ENCODE results near the gene IL22RA1. TPM values are rescaled to one million over a fixed set of nuclear protein-coding genes. Genes with fewer than 3 reads are reported as not detected.
A peak's percentile ranks its signal among the peaks of the same experiment; 100 is the strongest.

Gene IL22RA1
- total and polyA plus RNA-seq, 7 experiments from 2014 or later = not detected

DNA sequence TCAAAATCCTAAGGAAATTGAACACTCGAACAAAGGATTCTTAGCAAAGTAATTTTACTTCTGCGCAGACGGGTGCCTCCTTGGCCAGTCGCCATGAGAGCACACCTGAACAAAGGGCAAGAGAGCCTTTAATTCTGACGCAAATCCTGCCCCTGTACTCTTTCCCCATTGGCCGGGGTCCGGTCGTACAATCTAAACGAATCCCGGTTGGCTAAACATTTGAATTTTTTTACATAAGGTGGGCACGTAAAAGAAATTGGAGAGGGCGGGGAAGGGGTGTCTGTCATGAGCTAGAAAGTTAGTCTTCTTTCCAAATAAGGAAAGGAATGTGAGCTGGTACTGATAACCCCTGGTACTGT, 8.2 kb upstream of the IL22RA1 start:
- no peaks in the 10 kb centered on the region for H3K27me3 ChIP-seq (ENCODE audit: control insufficient read depth in 2 of 2, insufficient read depth in 2 of 2, low read length in 2 of 2)
- Mint-ChIP-seq H3K27me3 (peaks cover 27 to 51% (median 39%) of the 10 kb centered on the region in 5 donors), H3K27ac (peak overlapping the region in 1 of 9 donors; percentile 9), H3K4me3 (peak overlapping the region; percentile 32 to 82 (median 71)), H3K4me1 (peaks cover 9 to 18% (median 14%) of the 10 kb centered on the region in 7 donors), H3K9me3 (no peaks in the 10 kb centered on the region), H3K36me3 (no peaks in the 10 kb centered on the region)
- DNase-seq (peak in 2 of 9 donors; percentile 4 to 10), ATAC-seq (no peak)
- H3K9me3 ChIP-seq (ENCODE audit: control insufficient read depth in 2 of 3, low read length in 3 of 3) = no peaks in the 10 kb centered on the region
- no peaks in the 10 kb centered on the region for H3K36me3 ChIP-seq (ENCODE audit: control insufficient read depth in 2 of 3, insufficient read depth in 3 of 3, low read length in 3 of 3)
- no peak overlapping the region for H3K27ac ChIP-seq (ENCODE audit: low read depth, low read length)
- ChIA-PET POLR2A (no interaction called here), CTCF (interaction anchor here (0.6 to 2.7 kb wide), 5 partner anchors 43 to 422 kb away, joined by 3 to 30 read pairs (median 5); no protein-coding TSS in a partner anchor)
- peaks cover 4 to 10% of the 10 kb centered on the region in 2 donors for H3K4me1 ChIP-seq (ENCODE audit: control insufficient read depth in 2 of 2, insufficient read depth in 2 of 2, low read length in 2 of 2)
- intact Hi-C loops (cut with micrococcal nuclease) = loop anchor here (2.0 to 5.0 kb wide), 3 partner anchors 36 to 680 kb away; partner anchors contain the start of genes IFNLR1 (in 2 of the 2) and SRSF10 (in 1 of the 2)
- H3K4me3 ChIP-seq (ENCODE audit: low read length) = no peak overlapping the region

- H3K36me3 Mint-ChIP-seq = no peaks in the 10 kb centered on the region
- H3K27ac ChIP-seq (ENCODE audit: low read depth, low read length) = no peak overlapping the region
- peaks cover 4 to 10% of the 10 kb centered on the region in 2 donors for H3K4me1 ChIP-seq (ENCODE audit: control insufficient read depth in 2 of 2, insufficient read depth in 2 of 2, low read length in 2 of 2)
- no peaks in the 10 kb centered on the region for H3K36me3 ChIP-seq (ENCODE audit: control insufficient read depth in 2 of 3, insufficient read depth in 3 of 3, low read length in 3 of 3)
- no peaks in the 10 kb centered on the region for H3K27me3 ChIP-seq (ENCODE audit: control insufficient read depth in 2 of 2, insufficient read depth in 2 of 2, low read length in 2 of 2)
- peak overlapping the region; percentile 32 to 82 (median 71) for H3K4me3 Mint-ChIP-seq
- DNase-seq (peak; percentile 56 to 89 (median 77)), ATAC-seq (peak; percentile 96)
- peak overlapping the region; percentile 34 for H3K4me3 ChIP-seq (ENCODE audit: low read length)
- peak overlapping the region in 2 of 9 donors; percentile 54 to 61 for H3K27ac Mint-ChIP-seq
- H3K27me3 Mint-ChIP-seq = peaks cover 27 to 51% (median 39%) of the 10 kb centered on the region in 5 donors
- intact Hi-C loops (cut with micrococcal nuclease) = loop anchor here (1.0 to 5.0 kb wide), 5 partner anchors 37 to 680 kb away; partner anchors contain the start of genes IFNLR1 (in 2 of the 2) and SRSF10 (in 1 of the 2)
- POLR2A ChIA-PET = interaction anchor here (0.6 kb wide), 1 partner anchor 169 kb away, joined by 4 read pairs; no protein-coding TSS in a partner anchor
- CTCF ChIA-PET = interaction anchor here (0.6 to 2.7 kb wide), 13 partner anchors 9 to 686 kb away, joined by 3 to 30 read pairs (median 4); no protein-coding TSS in a partner anchor
- no peaks in the 10 kb centered on the region for H3K9me3 Mint-ChIP-seq
- H3K9me3 ChIP-seq (ENCODE audit: control insufficient read depth in 2 of 3, low read length in 3 of 3) = no peaks in the 10 kb centered on the region
- H3K4me1 Mint-ChIP-seq = peaks cover 9 to 18% (median 14%) of the 10 kb centered on the region in 7 donors
These were observed 7.6 kb upstream of the IL22RA1 start for GRCh38 chr1:24150234-24151174.

DNA sequence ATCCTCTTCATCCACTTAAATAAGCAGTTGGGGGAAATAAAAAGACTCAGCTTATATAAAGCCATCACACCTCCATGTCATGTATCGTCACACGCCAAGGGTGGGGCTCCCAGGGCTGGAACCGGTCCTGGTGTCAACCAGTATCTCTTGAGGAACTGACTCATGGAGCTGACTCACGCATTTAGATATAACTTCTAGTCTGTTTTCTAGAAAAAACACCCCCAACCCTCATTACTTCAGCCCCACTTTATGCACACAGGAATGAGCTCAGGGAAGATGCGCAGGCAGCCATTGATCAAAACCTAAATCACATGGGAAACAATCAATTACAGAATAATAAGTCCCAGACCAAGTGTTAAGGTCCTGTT, 6.9 kb upstream of the IL22RA1 start:
- no peaks in the 10 kb centered on the region for H3K9me3 Mint-ChIP-seq
- peaks cover 27 to 51% (median 40%) of the 10 kb centered on the region in 5 donors for H3K27me3 Mint-ChIP-seq
- CTCF ChIA-PET = interaction anchor here (0.6 to 2.7 kb wide), 12 partner anchors 9 to 687 kb away, joined by 3 to 30 read pairs (median 4); no protein-coding TSS in a partner anchor
- ATAC-seq = peak; percentile 55
- DNase-seq = peak in 2 of 9 donors; percentile 2 to 27
- H3K27ac ChIP-seq (ENCODE audit: low read depth, low read length) = no peak overlapping the region
- intact Hi-C loops (cut with micrococcal nuclease) = loop anchor here (1.0 to 5.0 kb wide), 5 partner anchors 37 to 681 kb away; partner anchors contain the start of genes IFNLR1 (in 2 of the 2) and SRSF10 (in 1 of the 2)
- H3K9me3 ChIP-seq (ENCODE audit: control insufficient read depth in 2 of 3, low read length in 3 of 3) = no peaks in the 10 kb centered on the region
- peaks cover 4 to 10% of the 10 kb centered on the region in 2 donors for H3K4me1 ChIP-seq (ENCODE audit: control insufficient read depth in 2 of 2, insufficient read depth in 2 of 2, low read length in 2 of 2)
- POLR2A ChIA-PET = interaction anchor here (0.6 kb wide), 1 partner anchor 169 kb away, joined by 4 read pairs; no protein-coding TSS in a partner anchor
- H3K4me3 ChIP-seq (ENCODE audit: low read length) = no peak overlapping the region
- peak overlapping the region in 2 of 10 donors; percentile 32 to 71 for H3K4me3 Mint-ChIP-seq
- no peaks in the 10 kb centered on the region for H3K36me3 Mint-ChIP-seq
- peaks cover 9 to 18% (median 14%) of the 10 kb centered on the region in 7 donors for H3K4me1 Mint-ChIP-seq
- no peak overlapping the region for H3K27ac Mint-ChIP-seq
- H3K27me3 ChIP-seq (ENCODE audit: control insufficient read depth in 2 of 2, insufficient read depth in 2 of 2, low read length in 2 of 2) = no peaks in the 10 kb centered on the region
- no peaks in the 10 kb centered on the region for H3K36me3 ChIP-seq (ENCODE audit: control insufficient read depth in 2 of 3, insufficient read depth in 3 of 3, low read length in 3 of 3)

DNA sequence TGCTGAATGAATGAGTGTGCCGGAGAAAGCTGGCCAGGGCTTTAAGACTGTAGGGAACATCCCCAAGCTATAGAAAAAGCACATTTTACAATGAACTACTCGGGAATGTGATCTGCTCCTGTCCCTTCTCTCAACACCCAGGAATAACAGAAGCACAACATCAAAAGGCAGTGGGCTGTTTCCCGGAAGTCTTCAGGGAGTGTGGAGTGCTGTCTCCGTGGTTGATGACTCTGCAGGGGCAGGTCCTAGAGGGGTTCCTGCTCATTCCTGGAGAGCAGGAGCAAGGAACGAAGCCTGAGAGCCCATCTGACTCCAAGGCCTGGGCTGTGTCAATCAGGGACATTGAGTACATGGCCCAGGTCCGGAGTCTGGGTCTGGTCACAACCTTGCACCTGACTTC, 4.9 kb upstream of the IL22RA1 start:
- ChIA-PET POLR2A (no interaction called here), CTCF (interaction anchor here (0.7 to 1.3 kb wide), 3 partner anchors 13 to 243 kb away, joined by 3 read pairs; no protein-coding TSS in a partner anchor)
- no peaks in the 10 kb centered on the region for H3K9me3 ChIP-seq (ENCODE audit: control insufficient read depth in 2 of 3, low read length in 3 of 3)
- Mint-ChIP-seq H3K27me3 (peaks cover 27 to 57% (median 38%) of the 10 kb centered on the region in 5 donors), H3K4me1 (peaks cover 9 to 18% (median 14%) of the 10 kb centered on the region in 7 donors), H3K4me3 (no peak overlapping the region), H3K27ac (no peak overlapping the region), H3K36me3 (no peaks in the 10 kb centered on the region), H3K9me3 (no peaks in the 10 kb centered on the region)
- intact Hi-C loops (cut with micrococcal nuclease) = no loop called here
- peaks cover 4 to 10% of the 10 kb centered on the region in 2 donors for H3K4me1 ChIP-seq (ENCODE audit: control insufficient read depth in 2 of 2, insufficient read depth in 2 of 2, low read length in 2 of 2)
- ATAC-seq (no peak), DNase-seq (no peak)
- H3K4me3 ChIP-seq (ENCODE audit: low read length) = no peak overlapping the region
- no peaks in the 10 kb centered on the region for H3K27me3 ChIP-seq (ENCODE audit: control insufficient read depth in 2 of 2, insufficient read depth in 2 of 2, low read length in 2 of 2)
- no peaks in the 10 kb centered on the region for H3K36me3 ChIP-seq (ENCODE audit: control insufficient read depth in 2 of 3, insufficient read depth in 3 of 3, low read length in 3 of 3)
- H3K27ac ChIP-seq (ENCODE audit: low read depth, low read length) = no peak overlapping the region

DNA sequence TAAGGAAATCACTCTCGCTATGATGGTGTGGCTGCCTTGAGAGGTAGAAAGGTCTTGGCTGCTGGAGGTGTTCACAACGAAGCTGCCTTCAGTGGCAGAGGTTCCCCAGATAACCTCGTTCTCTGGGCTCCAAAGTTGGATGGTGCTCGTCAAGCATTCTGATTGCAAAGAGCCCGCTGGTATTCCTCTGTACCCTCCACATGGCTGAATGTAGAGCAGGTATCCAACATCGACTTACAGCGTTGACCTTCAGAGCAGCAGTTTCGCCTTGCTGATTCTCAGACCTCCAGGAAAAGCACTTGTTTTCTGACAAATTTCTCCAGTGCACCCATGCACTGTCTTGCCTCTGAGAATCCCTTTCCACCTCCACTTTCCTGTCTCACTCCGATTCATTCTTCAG, 4.3 kb upstream of the IL22RA1 start:
- no peak for ATAC-seq

DNA sequence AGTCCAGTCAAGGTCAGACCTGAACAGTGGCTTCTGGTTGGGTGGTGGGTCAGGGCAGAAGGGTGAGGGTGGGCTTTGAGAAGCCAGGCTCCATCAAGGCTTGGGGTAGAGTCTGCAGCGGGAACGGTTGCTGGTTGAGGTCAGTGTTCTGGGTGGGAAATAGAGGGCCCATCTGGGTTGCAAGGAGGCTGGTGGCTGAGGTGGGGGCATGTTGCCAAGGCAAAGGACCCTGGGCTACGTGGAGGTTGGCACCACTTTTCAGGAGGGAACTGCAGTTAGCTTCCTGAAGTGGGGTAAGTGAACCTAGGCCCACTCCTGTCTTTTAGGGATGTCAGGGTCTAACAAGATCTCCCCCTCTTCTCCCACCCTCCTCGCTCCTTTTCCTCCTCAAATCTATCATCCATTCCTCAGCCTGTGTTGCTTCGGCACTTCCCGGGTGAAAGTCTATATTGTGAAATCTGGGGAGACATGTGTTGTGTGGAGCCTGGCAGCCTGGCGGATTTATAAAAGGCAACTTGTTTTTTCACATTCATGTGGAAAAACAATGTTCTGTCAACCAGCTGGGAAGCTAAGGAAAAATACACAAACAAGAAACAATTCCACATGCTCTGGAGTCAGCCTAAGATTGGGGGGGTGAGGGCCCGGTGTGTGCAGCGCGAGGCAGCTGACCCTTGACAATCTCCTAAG, 1.5 kb downstream of the IL22RA1 start:
- Histone ChIP-seq H3K36me3 (ENCODE audit: control insufficient read depth in 2 of 3, insufficient read depth in 3 of 3, low read length in 3 of 3) (no peaks in the 10 kb centered on the region), H3K9me3 (ENCODE audit: control insufficient read depth in 2 of 3, low read length in 3 of 3) (no peaks in the 10 kb centered on the region), H3K4me3 (ENCODE audit: low read length) (no peak overlapping the region), H3K27ac (ENCODE audit: low read depth, low read length) (no peak overlapping the region), H3K4me1 (ENCODE audit: control insufficient read depth in 2 of 2, insufficient read depth in 2 of 2, low read length in 2 of 2) (no peaks in the 10 kb centered on the region), H3K27me3 (ENCODE audit: control insufficient read depth in 2 of 2, insufficient read depth in 2 of 2, low read length in 2 of 2) (no peaks in the 10 kb centered on the region)
- intact Hi-C loops (cut with micrococcal nuclease) = no loop called here
- POLR2A ChIA-PET = no interaction called here
- no peaks in the 10 kb centered on the region for H3K36me3 Mint-ChIP-seq
- ATAC-seq (no peak), DNase-seq (no peak)
- peak overlapping the region in 1 of 9 donors; percentile 36 for H3K27ac Mint-ChIP-seq
- no peak overlapping the region for H3K4me3 Mint-ChIP-seq
- H3K9me3 Mint-ChIP-seq = peaks cover 0 to 2% (median 0%) of the 10 kb centered on the region in 11 donors
- CTCF ChIA-PET = interaction anchor here (0.6 kb wide), 1 partner anchor 10 kb away, joined by 4 read pairs; no protein-coding TSS in a partner anchor
- peaks cover 0 to 5% (median 2%) of the 10 kb centered on the region in 7 donors for H3K4me1 Mint-ChIP-seq
- peaks cover 0 to 20% (median 5%) of the 10 kb centered on the region in 5 donors for H3K27me3 Mint-ChIP-seq

More for the DNA sequence above, 4.3 kb upstream of the IL22RA1 start:
- Mint-ChIP-seq H3K4me1 (peaks cover 9 to 18% (median 14%) of the 10 kb centered on the region in 7 donors), H3K4me3 (no peak overlapping the region), H3K36me3 (no peaks in the 10 kb centered on the region), H3K27ac (no peak overlapping the region), H3K27me3 (peaks cover 26 to 51% (median 33%) of the 10 kb centered on the region in 5 donors), H3K9me3 (no peaks in the 10 kb centered on the region)
- ChIA-PET POLR2A (no interaction called here), CTCF (interaction anchor here (1.0 to 1.3 kb wide), 2 partner anchors 26 to 244 kb away, joined by 3 read pairs; no protein-coding TSS in a partner anchor)
- no peak for DNase-seq
- Histone ChIP-seq H3K9me3 (ENCODE audit: control insufficient read depth in 2 of 3, low read length in 3 of 3) (no peaks in the 10 kb centered on the region), H3K4me1 (ENCODE audit: control insufficient read depth in 2 of 2, insufficient read depth in 2 of 2, low read length in 2 of 2) (peaks cover 4 to 10% of the 10 kb centered on the region in 2 donors), H3K27me3 (ENCODE audit: control insufficient read depth in 2 of 2, insufficient read depth in 2 of 2, low read length in 2 of 2) (no peaks in the 10 kb centered on the region), H3K27ac (ENCODE audit: low read depth, low read length) (no peak overlapping the region), H3K4me3 (ENCODE audit: low read length) (no peak overlapping the region), H3K36me3 (ENCODE audit: control insufficient read depth in 2 of 3, insufficient read depth in 3 of 3, low read length in 3 of 3) (no peaks in the 10 kb centered on the region)
- intact Hi-C loops (cut with micrococcal nuclease) = no loop called here

All from naive thymus-derived CD4-positive, alpha-beta T cell (primary cell).